CD4-positive, CD25-positive, alpha-beta regulatory T cell (primary cell): ENCODE measurements around the gene ZNF491. TPM values are rescaled to one million over a fixed set of nuclear protein-coding genes. Genes with fewer than 3 reads are reported as not detected.

ENCODE experiments used
- ATAC-seq, 2 donors: fragments of 150-1000 bp; cut with Tn5 transposase; one replicate each; pipeline ENCODE4 v1.10.0; 2021; ENCODE audit warnings: low read depth in 2 of 2, moderate number of reproducible peaks in 2 of 2, moderate library complexity in 1 of 2
- DNase-seq, 3 donors: peaks; one replicate each; pipeline versions ENCODE4 v3.0.0 to v3.0.0-alpha.2; 2012 to 2022; ENCODE audit warnings: mixed read lengths in 1 of 3
- H3K27ac ChIP-seq: one replicate; pipeline ENCODE4 v1.7.0; 2013; ENCODE audit warnings: mild to moderate bottlenecking, low read length; ENCODE audit not compliant: insufficient read depth, poor library complexity, severe bottlenecking
- H3K27me3 ChIP-seq: one replicate; pipeline ENCODE4 v1.7.0; 2013; ENCODE audit warnings: low read length; ENCODE audit not compliant: control insufficient read depth, insufficient read depth
- H3K36me3 ChIP-seq: one replicate; pipeline ENCODE4 v1.7.0; 2013; ENCODE audit warnings: mild to moderate bottlenecking, low read length, moderate library complexity; ENCODE audit not compliant: control insufficient read depth, insufficient read depth
- H3K4me1 ChIP-seq: 2 replicates; pipeline ENCODE4 v1.7.0; 2013; ENCODE audit warnings: mild to moderate bottlenecking, low read length; ENCODE audit not compliant: insufficient read depth, control insufficient read depth, poor library complexity, severe bottlenecking
- H3K4me3 ChIP-seq: one replicate; pipeline ENCODE4 v1.7.0; 2013; ENCODE audit warnings: low read depth, mild to moderate bottlenecking, low read length, moderate library complexity
- H3K9me3 ChIP-seq, 2 experiments: 1 replicate in 1 of 2; 2 replicates in 1 of 2; pipeline ENCODE4 v1.7.0; 2013; ENCODE audit warnings: low read length in 2 of 2, mild to moderate bottlenecking in 1 of 2, moderate library complexity in 1 of 2; ENCODE audit not compliant: control insufficient read depth in 2 of 2
- H3K27ac Mint-ChIP-seq, 3 donors: one replicate each; pipeline ENCODE4 v1.8.0; 2020 to 2022; ENCODE audit warnings: mild to moderate bottlenecking in 3 of 3, mixed read lengths in 3 of 3, moderate library complexity in 2 of 3
- H3K27me3 Mint-ChIP-seq: one replicate; pipeline ENCODE4 v1.8.0; 2022; ENCODE audit warnings: mild to moderate bottlenecking, mixed read lengths
- H3K36me3 Mint-ChIP-seq: one replicate; pipeline ENCODE4 v1.8.0; 2020; ENCODE audit warnings: mixed read lengths
- H3K4me1 Mint-ChIP-seq, 4 donors: one replicate each; pipeline ENCODE4 v1.8.0; 2020 to 2022; ENCODE audit warnings: mixed read lengths in 4 of 4, mild to moderate bottlenecking in 1 of 4
- H3K4me3 Mint-ChIP-seq, 4 donors: one replicate each; pipeline ENCODE4 v1.8.0; 2020 to 2022; ENCODE audit warnings: mild to moderate bottlenecking in 4 of 4, mixed read lengths in 4 of 4, moderate library complexity in 3 of 4
- H3K9me3 Mint-ChIP-seq, 7 donors: one replicate each; pipeline ENCODE4 v1.8.0; 2020 to 2022; ENCODE audit warnings: mixed read lengths in 7 of 7, mild to moderate bottlenecking in 3 of 7, moderate library complexity in 2 of 7
- polyA plus RNA-seq, 4 donors: library from polyadenylated mRNA; unstranded; fragments of 300-500 nt; fragmentation: Illumina TruSeq; gene quantifications; one replicate each; pipeline ENCODE4 v1.2.3, GENCODE V29; 2021
- total RNA-seq: library from RNA; stranded (reverse); gene quantifications from one replicate; pipeline ENCODE4 v1.2.3, GENCODE V29; 2022

ZNF491 gene
- total and polyA plus RNA-seq, 5 donors from 2014 or later, result 0.10 to 0.86 (median 0.62) TPM; not detected in 2

DNA sequence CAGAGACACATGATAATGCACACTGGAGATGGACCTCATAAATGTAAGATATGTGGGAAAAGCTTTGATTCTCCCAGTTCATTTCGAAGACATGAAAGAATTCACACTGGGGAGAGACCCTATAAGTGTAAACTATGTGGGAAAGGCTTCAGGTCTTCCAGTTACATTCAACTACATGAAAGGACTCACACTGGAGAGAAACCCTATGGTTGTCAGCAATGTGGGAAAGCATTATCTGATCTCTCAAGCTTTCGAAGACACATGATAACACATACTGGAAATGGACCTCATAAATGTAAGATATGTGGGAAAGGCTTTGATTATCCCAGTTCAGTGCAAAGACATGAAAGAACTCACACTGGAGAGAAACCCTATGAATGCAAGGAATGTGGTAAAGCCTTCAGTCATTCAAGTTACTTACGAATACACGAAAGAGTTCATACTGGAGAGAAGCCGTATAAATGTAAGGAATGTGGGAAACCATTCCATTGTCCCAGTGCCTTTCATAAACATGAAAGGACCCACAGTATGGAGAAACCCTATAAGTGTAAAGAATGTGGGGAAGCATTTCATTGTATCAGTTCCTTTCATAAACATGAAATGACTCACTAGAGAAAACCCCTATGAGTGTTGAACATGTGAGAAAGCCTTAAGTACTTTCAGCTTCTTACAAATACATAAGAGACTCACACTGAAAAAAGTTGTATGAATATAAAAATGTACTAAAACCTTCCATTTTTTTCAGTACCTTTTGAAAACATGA lies 16.8 kb upstream of the ZNF491 start:
- Histone ChIP-seq H3K27me3 (no peaks in the 10 kb centered on the region), H3K9me3 (peaks cover 77 to 95% of the 10 kb centered on the region in 2 experiments), H3K4me1 (no peaks in the 10 kb centered on the region), H3K4me3 (peak overlapping the region; percentile 11), H3K36me3 (peaks cover 48% of the 10 kb centered on the region), H3K27ac (no peak overlapping the region)
- no peak for DNase-seq
- Mint-ChIP-seq H3K27me3 (no peaks in the 10 kb centered on the region), H3K9me3 (peaks cover 0 to 77% (median 29%) of the 10 kb centered on the region in 7 donors), H3K4me1 (no peaks in the 10 kb centered on the region), H3K27ac (no peak overlapping the region), H3K36me3 (peaks cover 45% of the 10 kb centered on the region), H3K4me3 (no peak overlapping the region)
- no peak for ATAC-seq

DNA sequence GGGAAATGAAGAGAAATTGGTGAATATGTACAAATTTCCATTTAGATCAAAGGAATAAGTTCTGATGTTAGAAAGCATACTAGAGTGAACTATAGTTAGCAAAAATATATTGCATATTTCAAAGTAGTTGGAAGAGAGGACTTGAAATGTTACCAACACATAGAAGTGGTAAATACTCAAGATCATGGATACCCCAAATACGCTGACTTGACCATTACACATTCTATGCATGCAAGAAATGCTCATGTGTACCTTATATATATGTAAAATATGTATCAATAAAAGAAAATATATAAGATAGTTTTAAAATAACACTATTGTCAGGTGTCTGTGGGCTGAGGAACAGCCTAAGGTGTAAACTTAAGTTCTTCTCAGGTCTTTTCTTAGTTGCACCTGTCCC lies 14.6 kb upstream of the ZNF491 start:
- H3K27me3 Mint-ChIP-seq, result no peaks in the 10 kb centered on the region
- peaks cover 0 to 74% (median 29%) of the 10 kb centered on the region in 7 donors for H3K9me3 Mint-ChIP-seq
- H3K4me1 ChIP-seq, result no peaks in the 10 kb centered on the region
- H3K4me3 Mint-ChIP-seq, result no peak overlapping the region
- no peak overlapping the region for H3K27ac Mint-ChIP-seq
- H3K27me3 ChIP-seq, result no peaks in the 10 kb centered on the region
- ATAC-seq (no peak), DNase-seq (no peak)
- peaks cover 27% of the 10 kb centered on the region for H3K36me3 ChIP-seq
- H3K4me1 Mint-ChIP-seq, result no peaks in the 10 kb centered on the region
- peaks cover 27% of the 10 kb centered on the region for H3K36me3 Mint-ChIP-seq
- H3K9me3 ChIP-seq, result peaks cover 74 to 97% of the 10 kb centered on the region in 2 experiments
- no peak overlapping the region for H3K4me3 ChIP-seq
- no peak overlapping the region for H3K27ac ChIP-seq

DNA sequence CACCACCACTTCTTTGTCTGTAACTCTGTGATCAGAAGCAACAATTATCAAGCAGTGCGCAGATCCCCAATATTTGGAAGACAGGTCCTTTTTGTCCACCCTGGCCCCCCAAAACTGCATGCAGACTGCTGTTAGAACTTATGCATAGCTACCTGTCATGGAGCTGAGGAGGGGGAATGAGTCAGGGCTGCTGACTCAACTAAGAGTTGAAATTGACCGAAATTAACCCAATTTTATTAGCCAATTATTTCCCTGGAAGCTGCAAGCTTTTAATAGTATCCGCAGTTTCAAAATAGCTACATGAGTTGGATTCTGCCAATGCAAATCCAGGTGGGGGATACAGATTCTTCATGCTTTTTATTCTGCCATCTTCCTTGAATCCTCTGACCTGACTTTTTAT lies 14.0 kb upstream of the ZNF491 start:
- no peak for DNase-seq
- Histone ChIP-seq H3K27me3 (no peaks in the 10 kb centered on the region), H3K4me1 (no peaks in the 10 kb centered on the region), H3K9me3 (peaks cover 77 to 96% of the 10 kb centered on the region in 2 experiments), H3K27ac (no peak overlapping the region), H3K4me3 (no peak overlapping the region), H3K36me3 (peaks cover 22% of the 10 kb centered on the region)
- Mint-ChIP-seq H3K27me3 (no peaks in the 10 kb centered on the region), H3K36me3 (peaks cover 23% of the 10 kb centered on the region), H3K4me1 (no peaks in the 10 kb centered on the region), H3K4me3 (no peak overlapping the region), H3K9me3 (peaks cover 0 to 76% (median 34%) of the 10 kb centered on the region in 7 donors), H3K27ac (no peak overlapping the region)
- no peak for ATAC-seq

DNA sequence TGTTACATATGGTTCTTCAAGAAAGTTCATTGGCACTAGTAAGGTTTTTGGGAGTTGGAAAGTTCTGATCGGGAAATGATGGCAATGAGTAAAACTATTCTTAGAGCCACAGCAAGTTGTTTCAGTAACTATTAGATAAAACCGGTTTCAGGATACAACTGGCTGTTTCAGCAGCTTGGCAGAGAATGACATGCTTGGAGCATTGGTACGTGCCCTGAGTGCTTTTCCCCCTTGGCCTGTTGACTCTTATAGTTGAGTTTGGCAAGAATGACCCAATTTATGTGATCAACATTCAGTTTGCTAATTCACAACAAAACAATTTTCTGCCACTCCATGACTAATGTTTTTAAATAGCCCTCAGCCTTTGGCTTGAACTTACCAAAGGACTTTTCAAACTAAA lies 10.8 kb upstream of the ZNF491 start:
- Histone ChIP-seq H3K4me3 (no peak overlapping the region), H3K36me3 (no peaks in the 10 kb centered on the region), H3K4me1 (no peaks in the 10 kb centered on the region), H3K27me3 (no peaks in the 10 kb centered on the region), H3K27ac (no peak overlapping the region), H3K9me3 (peaks cover 62 to 78% of the 10 kb centered on the region in 2 experiments)
- H3K27me3 Mint-ChIP-seq, result no peaks in the 10 kb centered on the region
- peaks cover 8% of the 10 kb centered on the region for H3K36me3 Mint-ChIP-seq
- H3K27ac Mint-ChIP-seq, result no peak overlapping the region
- ATAC-seq (no peak), DNase-seq (no peak)
- no peak overlapping the region for H3K4me3 Mint-ChIP-seq
- peaks cover 5 to 71% (median 36%) of the 10 kb centered on the region in 7 donors for H3K9me3 Mint-ChIP-seq
- no peaks in the 10 kb centered on the region for H3K4me1 Mint-ChIP-seq

DNA sequence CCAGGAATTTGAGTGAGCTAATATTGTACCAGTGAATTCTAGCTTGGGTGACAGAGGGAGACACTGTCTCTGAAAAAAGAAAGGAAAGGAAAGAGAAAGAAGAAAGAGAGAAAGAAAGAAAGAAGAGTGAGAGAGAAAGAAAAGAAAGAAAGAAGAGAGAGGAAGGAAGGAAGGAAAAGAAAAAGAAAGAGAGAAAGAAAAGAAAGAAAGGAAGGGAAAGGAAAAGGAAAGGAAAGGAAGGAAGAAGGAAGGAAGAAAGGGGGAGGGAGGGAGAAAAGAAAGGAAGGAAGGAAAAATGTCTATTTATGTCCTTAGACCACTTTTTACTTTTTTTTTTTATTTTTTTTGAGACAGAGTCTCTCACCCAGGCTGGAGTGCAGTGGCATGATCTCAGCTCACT lies 5.4 kb upstream of the ZNF491 start:
- DNase-seq (no peak), ATAC-seq (no peak)
- H3K27ac ChIP-seq, result no peak overlapping the region
- H3K4me3 ChIP-seq, result no peak overlapping the region
- H3K27me3 ChIP-seq, result no peaks in the 10 kb centered on the region
- H3K36me3 ChIP-seq, result no peaks in the 10 kb centered on the region
- Mint-ChIP-seq H3K4me1 (peaks cover 5 to 10% (median 7%) of the 10 kb centered on the region in 4 donors), H3K36me3 (peaks cover 3% of the 10 kb centered on the region), H3K4me3 (no peak overlapping the region), H3K9me3 (peaks cover 3 to 36% (median 21%) of the 10 kb centered on the region in 7 donors), H3K27ac (no peak overlapping the region), H3K27me3 (no peaks in the 10 kb centered on the region)
- peaks cover 24 to 25% of the 10 kb centered on the region in 2 experiments for H3K9me3 ChIP-seq
- peaks cover 2% of the 10 kb centered on the region for H3K4me1 ChIP-seq

DNA sequence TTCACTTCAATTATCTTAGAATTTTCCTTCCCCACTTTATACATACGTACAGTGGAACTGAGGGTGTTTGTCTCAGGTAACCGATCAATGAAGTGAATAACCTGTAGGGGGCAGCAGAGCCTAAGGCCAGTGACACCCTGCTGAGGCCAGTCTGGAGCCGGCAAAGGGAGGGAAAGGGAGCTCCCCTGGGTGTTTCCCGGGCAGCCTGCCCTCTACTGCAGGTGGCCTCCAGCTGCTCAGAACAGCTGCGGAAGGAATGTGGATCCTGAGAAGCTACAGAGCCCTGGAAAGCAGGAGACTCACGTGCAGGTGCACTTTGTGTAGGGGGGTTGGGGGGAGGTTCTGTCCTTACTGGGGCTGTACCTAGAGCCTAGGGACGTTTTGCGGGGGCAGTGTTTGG lies 832 bp upstream of the ZNF491 start:
- peaks cover 0 to 3% of the 10 kb centered on the region in 2 experiments for H3K9me3 ChIP-seq
- peak; percentile 63 to 83 (median 78) for DNase-seq
- H3K27me3 ChIP-seq, result no peaks in the 10 kb centered on the region
- H3K4me1 ChIP-seq, result peaks cover 14% of the 10 kb centered on the region
- Mint-ChIP-seq H3K4me3 (peak overlapping the region; percentile 51 to 89 (median 74)), H3K4me1 (peaks cover 5 to 16% (median 12%) of the 10 kb centered on the region in 4 donors), H3K27me3 (peaks cover 6% of the 10 kb centered on the region), H3K36me3 (peaks cover 5% of the 10 kb centered on the region), H3K27ac (peak overlapping the region in 1 of 3 donors; percentile 86), H3K9me3 (peaks cover 0 to 15% (median 4%) of the 10 kb centered on the region in 7 donors)
- H3K27ac ChIP-seq, result no peak overlapping the region
- no peaks in the 10 kb centered on the region for H3K36me3 ChIP-seq
- ATAC-seq, result peak; percentile 58 to 63
- no peak overlapping the region for H3K4me3 ChIP-seq

DNA sequence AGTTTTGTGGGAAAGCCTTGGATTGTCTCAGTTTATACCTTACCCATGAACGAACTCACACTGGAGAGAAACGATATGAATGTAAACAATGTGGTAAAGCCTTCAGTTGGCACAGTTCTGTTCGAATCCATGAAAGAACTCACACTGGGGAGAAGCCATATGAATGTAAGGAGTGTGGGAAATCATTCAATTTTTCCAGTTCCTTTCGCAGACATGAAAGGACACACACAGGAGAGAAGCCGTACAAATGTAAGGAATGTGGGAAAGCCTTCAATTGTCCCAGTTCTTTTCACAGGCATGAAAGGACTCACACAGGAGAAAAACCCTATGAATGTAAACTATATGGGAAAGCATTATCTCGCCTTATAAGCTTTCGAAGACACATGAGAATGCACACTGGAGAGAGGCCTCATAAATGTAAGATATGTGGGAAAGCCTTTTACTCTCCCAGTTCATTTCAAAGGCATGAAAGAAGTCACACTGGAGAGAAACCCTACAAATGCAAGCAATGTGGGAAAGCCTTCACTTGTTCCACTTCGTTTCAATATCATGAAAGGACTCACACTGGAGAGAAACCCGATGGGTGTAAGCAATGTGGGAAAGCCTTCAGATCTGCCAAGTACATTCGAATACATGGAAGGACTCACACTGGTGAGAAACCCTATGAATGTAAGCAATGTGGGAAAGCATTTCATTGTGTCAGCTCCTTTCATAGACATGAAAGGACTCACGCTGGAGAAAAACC lies 8.2 kb downstream of the ZNF491 start:
- no peak overlapping the region for H3K4me3 Mint-ChIP-seq
- no peak for ATAC-seq
- no peaks in the 10 kb centered on the region for H3K4me1 ChIP-seq
- peaks cover 39 to 62% of the 10 kb centered on the region in 2 experiments for H3K9me3 ChIP-seq
- no peaks in the 10 kb centered on the region for H3K4me1 Mint-ChIP-seq
- no peak for DNase-seq
- peaks cover 0 to 43% (median 19%) of the 10 kb centered on the region in 7 donors for H3K9me3 Mint-ChIP-seq
- no peak overlapping the region for H3K27ac ChIP-seq
- peaks cover 6% of the 10 kb centered on the region for H3K36me3 Mint-ChIP-seq
- no peak overlapping the region for H3K4me3 ChIP-seq
- H3K27me3 ChIP-seq, result no peaks in the 10 kb centered on the region
- no peaks in the 10 kb centered on the region for H3K36me3 ChIP-seq
- H3K27me3 Mint-ChIP-seq, result no peaks in the 10 kb centered on the region
- no peak overlapping the region for H3K27ac Mint-ChIP-seq
